ENCODE results near the gene POMGNT2.

POMGNT2 gene

DNA sequence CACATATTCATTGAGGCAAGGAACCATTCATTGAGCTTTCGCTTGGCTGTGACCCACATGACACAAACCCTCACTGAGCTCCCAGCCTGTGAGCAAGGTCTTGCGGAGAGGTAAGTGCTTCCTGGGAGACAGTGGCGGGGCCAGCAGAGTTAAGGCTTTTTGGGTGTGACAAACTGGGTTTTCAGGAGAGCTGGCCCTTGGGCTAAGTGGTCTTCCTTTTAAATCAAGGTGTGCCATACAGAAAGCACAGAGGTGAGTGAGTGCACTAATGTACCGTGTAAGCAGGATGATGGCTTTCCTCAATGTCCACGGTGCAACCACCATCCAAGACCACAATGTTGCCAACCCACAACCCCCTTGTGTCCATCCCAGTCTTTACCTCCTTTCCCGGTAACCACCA lies 28.6 kb downstream of the POMGNT2 start:
- H3K9ac ChIP-seq (ENCODE audit: low read depth, low read length, poor library complexity, severe bottlenecking): no peak overlapping the region
- no peak overlapping the region for H2AFZ ChIP-seq (ENCODE audit: low read length)
- H3K9me3 ChIP-seq (ENCODE audit: insufficient read depth, low read depth, low read length): no peaks in the 10 kb centered on the region
- H3K27me3 ChIP-seq (ENCODE audit: insufficient read depth, low read length, poor library complexity, severe bottlenecking): no peaks in the 10 kb centered on the region
- H3K4me3 ChIP-seq (ENCODE audit: low read length, poor library complexity, severe bottlenecking): no peak overlapping the region
- H3K79me2 ChIP-seq (ENCODE audit: insufficient read depth, low read length): no peaks in the 10 kb centered on the region
- peaks cover 18% of the 10 kb centered on the region; the same call in 1 of the 2 replicates for H3K36me3 ChIP-seq (ENCODE audit: insufficient read depth, low read length)
- TF ChIP-seq CTCF (conservative IDR thresholded peaks at IDR 0.05; ENCODE audit: low read length) (no peak), EZH2phosphoT487 (IDR thresholded peaks at IDR 0.05; ENCODE audit: borderline replicate concordance) (no peak)
- no peak overlapping the region for H3K4me2 ChIP-seq (ENCODE audit: low read depth, low read length, poor library complexity, severe bottlenecking)
- no peaks in the 10 kb centered on the region for H3F3A ChIP-seq (ENCODE audit: low read depth)
- no peaks in the 10 kb centered on the region for H4K20me1 ChIP-seq (ENCODE audit: insufficient read depth, low read length, poor library complexity, severe bottlenecking)
- no peaks in the 10 kb centered on the region for H3K9me2 ChIP-seq (replicated peaks; ENCODE audit: low read depth, low read length)
- no peaks in the 10 kb centered on the region for H3K4me1 ChIP-seq (ENCODE audit: insufficient read depth, low read length, poor library complexity, severe bottlenecking)

DNA sequence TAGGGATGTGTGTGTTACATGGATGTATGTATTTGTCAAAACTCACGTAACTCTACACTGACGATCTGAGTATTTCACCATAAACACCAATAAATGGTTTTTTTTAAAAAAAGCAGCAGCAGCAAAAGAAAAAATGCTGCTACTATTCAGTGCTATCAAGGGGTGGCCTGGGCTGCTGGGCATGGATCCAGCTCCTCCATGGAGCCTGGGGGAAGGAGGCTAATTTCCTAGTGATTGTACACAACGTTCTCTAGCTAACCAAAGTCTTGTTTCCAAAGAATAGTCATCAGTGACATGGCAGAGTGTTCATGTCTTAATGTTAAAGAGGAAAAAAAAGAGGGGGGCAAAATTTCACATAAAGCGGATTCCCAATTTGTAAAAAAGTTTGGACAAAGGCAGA lies 29.0 kb downstream of the POMGNT2 start:
- no peaks in the 10 kb centered on the region for H3F3A ChIP-seq (ENCODE audit: low read depth)
- H4K20me1 ChIP-seq (ENCODE audit: insufficient read depth, low read length, poor library complexity, severe bottlenecking): no peaks in the 10 kb centered on the region
- H3K36me3 ChIP-seq (ENCODE audit: insufficient read depth, low read length): peaks cover 18% of the 10 kb centered on the region; the same call in 1 of the 2 replicates
- H3K9me2 ChIP-seq (replicated peaks; ENCODE audit: low read depth, low read length): no peaks in the 10 kb centered on the region
- no peak overlapping the region for H3K9ac ChIP-seq (ENCODE audit: low read depth, low read length, poor library complexity, severe bottlenecking)
- TF ChIP-seq CTCF (conservative IDR thresholded peaks at IDR 0.05; ENCODE audit: low read length) (no peak), EZH2phosphoT487 (IDR thresholded peaks at IDR 0.05; ENCODE audit: borderline replicate concordance) (no peak)
- H3K4me3 ChIP-seq (ENCODE audit: low read length, poor library complexity, severe bottlenecking): no peak overlapping the region
- H3K79me2 ChIP-seq (ENCODE audit: insufficient read depth, low read length): no peaks in the 10 kb centered on the region
- H3K4me2 ChIP-seq (ENCODE audit: low read depth, low read length, poor library complexity, severe bottlenecking): no peak overlapping the region
- no peaks in the 10 kb centered on the region for H3K9me3 ChIP-seq (ENCODE audit: insufficient read depth, low read depth, low read length)
- H3K27me3 ChIP-seq (ENCODE audit: insufficient read depth, low read length, poor library complexity, severe bottlenecking): no peaks in the 10 kb centered on the region
- no peaks in the 10 kb centered on the region for H3K4me1 ChIP-seq (ENCODE audit: insufficient read depth, low read length, poor library complexity, severe bottlenecking)
- no peak overlapping the region for H2AFZ ChIP-seq (ENCODE audit: low read length)

GRCh38 chr3:43075904-43076661 lies 29.8 kb downstream of the POMGNT2 start:
- H3K4me1 ChIP-seq (ENCODE audit: insufficient read depth, low read length, poor library complexity, severe bottlenecking): no peaks in the 10 kb centered on the region
- H3K79me2 ChIP-seq (ENCODE audit: insufficient read depth, low read length): no peaks in the 10 kb centered on the region
- no peak overlapping the region for H3K9ac ChIP-seq (ENCODE audit: low read depth, low read length, poor library complexity, severe bottlenecking)
- H3K36me3 ChIP-seq (ENCODE audit: insufficient read depth, low read length): peaks cover 18% of the 10 kb centered on the region; the same call in 1 of the 2 replicates
- H3K4me2 ChIP-seq (ENCODE audit: low read depth, low read length, poor library complexity, severe bottlenecking): no peak overlapping the region
- no peak overlapping the region for H3K4me3 ChIP-seq (ENCODE audit: low read length, poor library complexity, severe bottlenecking)
- H3F3A ChIP-seq (ENCODE audit: low read depth): no peaks in the 10 kb centered on the region
- TF ChIP-seq EZH2phosphoT487 (IDR thresholded peaks at IDR 0.05; ENCODE audit: borderline replicate concordance) (no peak), CTCF (conservative IDR thresholded peaks at IDR 0.05; ENCODE audit: low read length) (no peak)
- H3K9me2 ChIP-seq (replicated peaks; ENCODE audit: low read depth, low read length): no peaks in the 10 kb centered on the region
- H3K27me3 ChIP-seq (ENCODE audit: insufficient read depth, low read length, poor library complexity, severe bottlenecking): no peaks in the 10 kb centered on the region
- H3K9me3 ChIP-seq (ENCODE audit: insufficient read depth, low read depth, low read length): no peaks in the 10 kb centered on the region
- no peak overlapping the region for H2AFZ ChIP-seq (ENCODE audit: low read length)
- H4K20me1 ChIP-seq (ENCODE audit: insufficient read depth, low read length, poor library complexity, severe bottlenecking): no peaks in the 10 kb centered on the region
